Astrocyte (in vitro differentiated cells and primary cell): ENCODE results near the gene ICOS.

Source experiments
- CTCF ChIP-seq: IDR thresholded peaks from 2 replicates; pipeline ENCODE4 v1.5.1; 2011; ENCODE audit warnings: low read depth, mild to moderate bottlenecking, inconsistent platforms, low read length, moderate library complexity; ENCODE audit not compliant: insufficient read depth
- EZH2 ChIP-seq: IDR thresholded peaks from 2 replicates; pipeline ENCODE4 v1.6.1; 2012; ENCODE audit warnings: mild to moderate bottlenecking, low read length, inconsistent platforms; ENCODE audit not compliant: insufficient read depth

DNA sequence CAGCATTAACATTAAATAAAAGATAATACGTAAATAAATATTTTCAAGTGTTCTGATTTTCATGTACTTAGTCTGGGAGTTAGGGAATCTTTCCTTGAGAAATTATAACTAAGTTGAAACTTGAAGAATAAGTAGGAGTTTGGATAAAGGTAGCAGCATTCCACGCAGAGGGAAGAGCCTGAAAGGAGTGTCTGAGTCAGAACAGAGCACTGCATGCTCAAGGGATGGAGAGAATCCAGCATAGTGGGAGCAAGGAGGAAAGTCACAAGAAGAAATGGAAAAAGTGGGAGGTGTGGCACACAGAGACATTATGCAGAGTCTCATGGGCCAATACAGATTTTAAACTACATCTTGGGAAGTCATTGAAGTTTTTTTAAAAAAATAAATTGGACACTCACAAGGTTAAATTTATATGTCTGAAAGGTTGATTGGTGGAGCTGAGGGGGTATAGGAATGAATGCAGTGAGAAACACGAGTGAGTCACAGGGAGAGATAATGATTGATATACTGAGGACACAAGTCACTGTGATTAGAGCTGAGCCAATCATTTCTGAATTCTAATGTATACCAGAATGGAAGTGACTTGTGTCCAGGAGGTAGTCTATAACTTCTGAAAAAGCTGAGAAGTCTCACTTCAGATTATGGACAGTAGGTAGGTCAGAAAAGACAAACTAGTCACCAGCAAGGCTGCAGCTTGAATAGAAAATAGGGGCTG is 66.9 kb downstream of the ICOS start:
- TF ChIP-seq CTCF (no peak), EZH2 (no peak)
